HepG2 (cell line): Measurements from ENCODE around the gene CDC123. TPM values are rescaled to one million over a fixed set of nuclear protein-coding genes. Genes with fewer than 3 reads are reported as not detected.

ENCODE experiments used
- ATAC-seq: fragments of 200-7000 bp; cut with Tn5 transposase; 3 replicates; pipeline ENCODE4 v1.9.1; 2020; ENCODE audit warnings: mild to moderate bottlenecking, moderate library complexity
- BruUV-seq: library from RNA; stranded (reverse); fragments of 400-500 nt; replicated peaks from 2 replicates; lab custom pipeline; 2021; lab: Mats Ljungman, UMichigan
- CTCF ChIA-PET: fragments of 300-600 bp; formaldehyde crosslinking; extraction: SDS; loops from one replicate; lab custom pipeline; 2021; ENCODE audit warnings: low total read pairs, inconsistent platforms, low intra/inter-chr PET ratio; lab: Yijun Ruan, JAX
- POLR2A ChIA-PET: fragments of 350-600 bp; sonication (Branson Sonifier 250); formaldehyde crosslinking; loops from one replicate; lab custom pipeline; 2020; ENCODE audit warnings: antibody characterized with exemption, inconsistent platforms; lab: Yijun Ruan, JAX
- DNase-seq: peaks from one replicate; pipeline ENCODE4 v3.0.0-alpha.2; 2015; ENCODE audit warnings: low spot score
- FAIRE-seq: peaks from 3 replicates; lab custom pipeline; 2011; peaks lifted over from hg19 to GRCh38; lab: Jason Lieb, UNC
- H2AFZ ChIP-seq: one replicate; pipeline ENCODE4 v1.6.1; 2011; ENCODE audit warnings: low read length, inconsistent platforms
- H3K27ac ChIP-seq: fragments of 300-600 bp; 3 replicates; pipeline ENCODE4 v1.8.0; 2011; ENCODE audit warnings: mixed run types, mild to moderate bottlenecking, mixed read lengths, low read length, inconsistent platforms; ENCODE audit not compliant: insufficient read depth; ENCODE audit errors: extremely low read length
- H3K27me3 ChIP-seq, 2 experiments: fragments of 200-600 bp in 1 of 2; 2 replicates in 1 of 2; 3 replicates in 1 of 2; pipeline versions ENCODE4 v1.6.0 to v1.8.0; 2011; ENCODE audit warnings: low read length in 2 of 2, mild to moderate bottlenecking in 2 of 2, moderate library complexity in 2 of 2, inconsistent platforms in 1 of 2; ENCODE audit not compliant: insufficient read depth in 2 of 2, control insufficient read depth in 1 of 2
- H3K36me3 ChIP-seq, 2 experiments: fragments of 200-600 bp in 1 of 2; replicated peaks in 1 of 2; 2 replicates in 1 of 2; 3 replicates in 1 of 2; pipeline versions ENCODE4 v1.5.1 to v1.8.0; 2011; ENCODE audit warnings: low read length in 2 of 2, inconsistent platforms in 1 of 2; ENCODE audit not compliant: insufficient read depth in 2 of 2, control insufficient read depth in 1 of 2
- H3K4me1 ChIP-seq: 2 replicates; pipeline ENCODE4 v1.5.1; 2012; ENCODE audit warnings: low read length, inconsistent platforms; ENCODE audit not compliant: insufficient read depth
- H3K4me2 ChIP-seq: 2 replicates; pipeline ENCODE4 v1.6.0; 2011; ENCODE audit warnings: low read depth, low read length, inconsistent platforms
- H3K4me3 ChIP-seq, 3 experiments: fragments of 200-600 bp in 1 of 3; sonication (generic), shearing (Covaris generic) in 1 of 3; replicated peaks in 1 of 3; 2 replicates each; pipeline ENCODE4 v1.5.1; 2011 to 2016; ENCODE audit warnings: low read length in 3 of 3, inconsistent platforms in 2 of 3, low read depth in 2 of 3, mild to moderate bottlenecking in 2 of 3, control low read depth in 1 of 3, mixed read lengths in 1 of 3; ENCODE audit not compliant: insufficient read depth in 1 of 3
- H3K79me2 ChIP-seq: one replicate; pipeline ENCODE4 v1.6.1; 2011; ENCODE audit warnings: low read length, inconsistent platforms; ENCODE audit not compliant: insufficient read depth
- H3K9ac ChIP-seq: 2 replicates; pipeline ENCODE4 v1.6.0; 2011; ENCODE audit warnings: mild to moderate bottlenecking, low read depth, low read length, inconsistent platforms; ENCODE audit not compliant: insufficient read depth
- H3K9me3 ChIP-seq: 2 replicates; pipeline ENCODE4 v1.5.1; 2012; ENCODE audit warnings: mild to moderate bottlenecking, low read length
- H4K20me1 ChIP-seq: 2 replicates; pipeline ENCODE4 v1.6.0; 2011; ENCODE audit warnings: inconsistent platforms, mild to moderate bottlenecking, low read length, moderate library complexity; ENCODE audit not compliant: insufficient read depth
- ATRX ChIP-seq: sonication (generic); formaldehyde crosslinking; IDR thresholded peaks from 2 replicates; pipeline ENCODE4 v1.4.0; 2020; ENCODE audit warnings: missing genetic modification reagents, borderline replicate concordance
- CEBPZ ChIP-seq: IDR thresholded peaks from 2 replicates; pipeline ENCODE4 v1.6.1; 2012; ENCODE audit warnings: low read length, improper control_type of control experiment
- EZH2 ChIP-seq: conservative IDR thresholded peaks from 2 replicates; pipeline ENCODE4 v1.6.1; 2012; ENCODE audit warnings: mild to moderate bottlenecking, low read depth, low read length, moderate library complexity
- FOXK1 ChIP-seq: sonication (generic); formaldehyde crosslinking; IDR thresholded peaks from 2 replicates; pipeline ENCODE4 v1.4.0; 2020; ENCODE audit warnings: low read depth, missing genetic modification reagents, borderline replicate concordance
- FOXO4 ChIP-seq: sonication (generic); formaldehyde crosslinking; conservative IDR thresholded peaks from 2 replicates; pipeline ENCODE4 v1.8.1; 2023; ENCODE audit warnings: missing genetic modification reagents
- HBP1 ChIP-seq: IDR thresholded peaks from 2 replicates; pipeline ENCODE4 v1.6.1; 2016; ENCODE audit warnings: low read depth, control low read depth
- ISL2 ChIP-seq: sonication (generic); formaldehyde crosslinking; IDR thresholded peaks from 2 replicates; pipeline ENCODE4 v1.5.0; 2020; ENCODE audit warnings: missing genetic modification reagents
- KAT7 ChIP-seq: IDR thresholded peaks from 2 replicates; pipeline ENCODE4 v1.6.1; 2018; ENCODE audit warnings: borderline replicate concordance, missing compliant biosample characterization
- NFIB ChIP-seq: sonication (generic); formaldehyde crosslinking; IDR thresholded peaks from 2 replicates; pipeline ENCODE4 v1.9.0; 2021; ENCODE audit warnings: missing genetic modification reagents, mild to moderate bottlenecking, borderline replicate concordance
- RARA ChIP-seq: IDR thresholded peaks from 2 replicates; pipeline ENCODE4 v1.6.1; 2016; ENCODE audit warnings: missing genetic modification reagents, missing compliant biosample characterization
- REL ChIP-seq: sonication (generic); formaldehyde crosslinking; conservative IDR thresholded peaks from 2 replicates; pipeline ENCODE4 v1.8.0; 2022; ENCODE audit warnings: mild to moderate bottlenecking, missing genetic modification reagents, moderate library complexity
- SOX5 ChIP-seq: IDR thresholded peaks from 2 replicates; pipeline ENCODE4 v1.6.1; 2016; ENCODE audit warnings: borderline replicate concordance
- TFDP2 ChIP-seq: sonication (generic); formaldehyde crosslinking; IDR thresholded peaks from 2 replicates; pipeline ENCODE4 v1.4.0; 2020; ENCODE audit warnings: missing genetic modification reagents
- ZNF30 ChIP-seq: sonication (generic); formaldehyde crosslinking; IDR thresholded peaks from 2 replicates; pipeline ENCODE4 v1.5.0; 2020; ENCODE audit warnings: mild to moderate bottlenecking, missing genetic modification reagents
- ZNF510 ChIP-seq: sonication (generic); formaldehyde crosslinking; IDR thresholded peaks from 2 replicates; pipeline ENCODE4 v1.4.0; 2020; ENCODE audit warnings: low read depth, mild to moderate bottlenecking, missing genetic modification reagents
- ZNF704 ChIP-seq: sonication (generic); formaldehyde crosslinking; IDR thresholded peaks from 2 replicates; pipeline ENCODE4 v1.8.1; 2023; ENCODE audit warnings: mild to moderate bottlenecking, inconsistent platforms, moderate library complexity, missing genetic modification reagents, borderline replicate concordance
- WGBS: methylation state at CpG from one replicate; pipeline ENCODE4 v1.1.6; 2017; ENCODE audit warnings: low lambda C conversion rate; 5-methylcytosine and 5-hydroxymethylcytosine counted together
- in situ Hi-C: cut with HindIII; loops from 2 replicates; pipeline ENCODE4 v1.10.0; 2017; ENCODE audit warnings: low pct_unique_long_range_greater_than_20kb; ENCODE audit not compliant: extremely low pct_ligation_motif_present
- intact Hi-C: fragments of 100-400 bp; cut with micrococcal nuclease; formaldehyde crosslinking; loops from one replicate; pipeline ENCODE4 v1.10.0; 2022; ENCODE audit not compliant: unreplicated experiment
- polyA plus RNA-seq, 8 experiments: library from polyadenylated mRNA; depleted of rRNA in 3 of 8; stranded (reverse) in 7 of 8; unstranded in 1 of 8; fragments of >200 nt; fragmentation: Illumina TruSeq in 4 of 8; extraction: Trizol in 4 of 8; gene quantifications; 2 replicates each; pipeline versions ENCODE4 v1.2.1 to v1.2.3, GENCODE V29; 2011 to 2016; ENCODE audit warnings: low read depth in 4 of 8, missing spikeins in 1 of 8, mixed read lengths in 1 of 8; ENCODE audit not compliant: insufficient read depth in 1 of 8
- total RNA-seq, 5 experiments: library from RNA; depleted of rRNA; stranded (reverse); fragments of >200 nt; fragmentation: Illumina TruSeq; extraction: Trizol; gene quantifications; 2 replicates each; pipeline ENCODE4 v1.2.3, GENCODE V29; 2016; ENCODE audit warnings: low read depth in 1 of 5

CDC123 gene
- total and polyA plus RNA-seq, 2 of the 13 experiments (the other 11 are each of a cell fraction or from before 2014, with no cell fraction given), result 63.3 to 153 TPM

GRCh38 chr10:12250181-12250580 is 54.2 kb downstream of the CDC123 start:
- Histone ChIP-seq H3K79me2 (no peaks in the 10 kb centered on the region), H3K27ac (no peak overlapping the region), H3K4me3 (no peak overlapping the region), H3K36me3 (peaks cover 15 to 16% of the 10 kb centered on the region in 2 experiments; a peak in 4 of 5 replicates), H3K9me3 (no peaks in the 10 kb centered on the region), H4K20me1 (no peaks in the 10 kb centered on the region), H3K27me3 (no peaks in the 10 kb centered on the region), H2AFZ (no peak overlapping the region), H3K4me1 (no peaks in the 10 kb centered on the region), H3K4me2 (no peak overlapping the region), H3K9ac (no peak overlapping the region)
- ChIA-PET POLR2A (no interaction called here), CTCF (no interaction called here)
- no peak for FAIRE-seq
- no TSS peak for BruUV-seq
- 98% methylated on average over 10 of the region's 10 CpGs for WGBS
- intact Hi-C loops, result no loop called here
- DNase-seq, result no peak
- ATAC-seq, result no peak
- in situ Hi-C loops, result no loop called here
- TF ChIP-seq FOXK1 (no peak), RARA (CRISPR knock-in tag) (no peak), CEBPZ (no peak), FOXO4 (no peak), TFDP2 (CRISPR knock-in tag) (no peak), SOX5 (no peak), NFIB (CRISPR knock-in tag) (no peak), ZNF510 (CRISPR knock-in tag) (no peak), ZNF704 (CRISPR knock-in tag) (no peak), ATRX (CRISPR knock-in tag) (no peak), ZNF30 (CRISPR knock-in tag) (no peak), REL (CRISPR knock-in tag) (no peak), EZH2 (no peak), HBP1 (CRISPR knock-in tag) (no peak), KAT7 (CRISPR knock-in tag) (no peak), ISL2 (CRISPR knock-in tag) (no peak)
